Activated CD8-positive, alpha-beta memory T cell treated with anti-CD3 and anti-CD28 coated beads for 36 hours (primary cell): ENCODE measurements around the gene EREG. TPM values are rescaled to one million over a fixed set of nuclear protein-coding genes. Genes with fewer than 3 reads are reported as not detected.
"Not testable (repeated sequence)": the region's sequence is repeated elsewhere in the genome, so short reads cannot be mapped to it uniquely, and the experiment has no call there.

ENCODE experiments used
- CTCF ChIA-PET: fragments of 350-600 bp; sonication (Branson Sonifier 250); formaldehyde crosslinking; loops from one replicate; lab custom pipeline; 2021; ENCODE audit warnings: antibody characterized with exemption; lab: Charles Lee
- POLR2A ChIA-PET: fragments of 350-600 bp; sonication (Branson Sonifier 250); formaldehyde crosslinking; loops from one replicate; lab custom pipeline; 2021; ENCODE audit warnings: antibody characterized with exemption; lab: Charles Lee
- total RNA-seq, 2 experiments: library from RNA; stranded (reverse); gene quantifications; one replicate each; pipeline ENCODE4 v1.2.3, GENCODE V29; 2021

EREG gene
- total RNA-seq, 2 experiments from 2014 or later: not detected

- POLR2A ChIA-PET: no interaction called here
- CTCF ChIA-PET: no interaction called here
Observed at GRCh38 chr4:74379912-74380311, 15.0 kb downstream of the EREG start.

GRCh38 chr4:74385386-74385785 is 20.4 kb downstream of the EREG start:
- CTCF ChIA-PET: no interaction called here
- POLR2A ChIA-PET: no interaction called here

DNA sequence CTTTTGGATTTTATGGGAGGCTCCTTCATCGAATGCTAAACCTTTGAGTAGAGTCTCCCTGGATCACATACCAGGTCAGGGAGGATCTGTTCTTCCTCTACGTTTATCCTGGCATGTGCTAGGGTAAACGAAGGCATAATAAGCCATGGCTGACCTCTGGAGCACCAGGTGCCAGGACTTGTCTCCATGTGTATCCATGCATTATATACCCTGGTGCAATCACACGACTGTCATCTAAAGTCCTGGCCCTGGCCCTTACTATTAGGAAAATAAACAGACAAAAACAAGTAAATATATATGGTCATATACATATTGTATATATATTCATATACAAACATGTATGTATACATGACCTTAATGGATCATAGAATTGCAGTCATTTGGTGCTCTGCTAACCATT is 21.2 kb downstream of the EREG start:
- CTCF ChIA-PET: no interaction called here
- POLR2A ChIA-PET: interaction anchor here (0.7 kb wide), 1 partner anchor 11 kb away, joined by 5 read pairs; no protein-coding TSS in a partner anchor

GRCh38 chr4:74387790-74388189 is 22.8 kb downstream of the EREG start:
- POLR2A ChIA-PET: no interaction called here
- CTCF ChIA-PET: no interaction called here

- ChIA-PET POLR2A (no interaction called here), CTCF (no interaction called here)
Observed at GRCh38 chr4:74389494-74389893, 24.5 kb downstream of the EREG start.

GRCh38 chr4:74390677-74391076 is 25.7 kb downstream of the EREG start:
- CTCF ChIA-PET: no interaction called here
- POLR2A ChIA-PET: no interaction called here

GRCh38 chr4:74391346-74391745 is 26.4 kb downstream of the EREG start:
- ChIA-PET POLR2A (no interaction called here), CTCF (no interaction called here)

GRCh38 chr4:74391890-74392475 is 27.0 kb downstream of the EREG start:
- CTCF ChIA-PET: no interaction called here
- POLR2A ChIA-PET: no interaction called here

- ChIA-PET POLR2A (no interaction called here), CTCF (no interaction called here)
Observed at GRCh38 chr4:74394476-74395136, 29.7 kb downstream of the EREG start.

DNA sequence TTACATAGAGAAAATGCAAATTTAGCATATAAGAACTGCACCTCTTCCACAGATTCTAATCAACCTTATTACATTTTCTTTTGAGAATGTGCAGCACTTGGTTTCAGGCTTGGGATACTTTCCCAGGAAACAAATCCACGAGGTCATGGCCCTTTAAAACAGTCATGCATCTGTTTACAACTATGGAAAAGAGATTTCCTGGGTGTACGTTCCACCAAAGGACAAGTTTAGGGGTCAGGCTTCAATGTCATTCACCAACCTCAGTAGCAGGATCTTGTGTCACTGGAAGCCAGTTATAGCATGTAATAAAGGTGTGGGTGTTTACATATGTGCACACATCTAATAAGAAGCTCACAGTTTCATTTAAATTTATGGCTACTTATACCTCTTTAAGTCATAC is 30.7 kb downstream of the EREG start:
- CTCF ChIA-PET: no interaction called here
- POLR2A ChIA-PET: no interaction called here

- POLR2A ChIA-PET: interaction anchor here (0.6 to 1.2 kb wide), 2 partner anchors 12 to 28 kb away, joined by 3 to 5 read pairs; no protein-coding TSS in a partner anchor
- CTCF ChIA-PET: no interaction called here
Observed at GRCh38 chr4:74397748-74398426, 32.9 kb downstream of the EREG start.

DNA sequence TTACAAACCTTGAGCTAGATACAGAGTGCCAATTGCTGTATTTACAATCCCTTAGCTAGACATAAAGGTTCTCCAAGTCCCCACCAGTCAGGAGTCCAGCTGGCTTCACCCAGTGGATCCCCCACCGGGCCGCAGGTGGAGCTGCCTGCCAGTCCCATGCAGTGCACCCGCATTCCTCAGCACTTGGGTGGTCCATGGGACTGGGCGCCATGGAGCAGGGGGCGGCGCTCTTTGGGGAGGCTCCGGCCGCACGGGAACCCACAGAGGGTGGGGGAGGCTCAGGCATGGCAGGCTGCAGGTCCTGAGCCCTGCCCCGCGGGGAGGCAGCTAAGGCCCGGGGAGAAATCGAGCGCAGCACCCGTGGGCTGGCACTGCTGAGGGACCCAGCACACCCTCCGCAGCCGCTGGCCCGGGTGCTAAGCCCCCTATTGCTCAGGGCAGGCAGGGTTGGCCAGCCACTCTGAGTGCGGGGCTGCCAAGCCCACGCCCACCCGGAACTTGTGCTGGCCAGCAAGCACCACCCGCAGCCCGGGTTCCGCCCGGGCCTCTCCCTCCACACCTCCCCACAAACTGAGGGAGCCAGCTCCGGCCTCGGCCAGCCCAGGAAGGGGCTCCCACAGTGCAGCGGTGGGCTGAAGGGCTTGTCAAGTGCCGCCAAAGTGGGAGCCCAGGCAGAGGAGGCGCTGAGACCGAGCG is 34.1 kb downstream of the EREG start:
- POLR2A ChIA-PET: interaction anchor here (1.2 kb wide), 1 partner anchor 27 kb away, joined by 3 read pairs; no protein-coding TSS in a partner anchor
- CTCF ChIA-PET: not testable (repeated sequence)

DNA sequence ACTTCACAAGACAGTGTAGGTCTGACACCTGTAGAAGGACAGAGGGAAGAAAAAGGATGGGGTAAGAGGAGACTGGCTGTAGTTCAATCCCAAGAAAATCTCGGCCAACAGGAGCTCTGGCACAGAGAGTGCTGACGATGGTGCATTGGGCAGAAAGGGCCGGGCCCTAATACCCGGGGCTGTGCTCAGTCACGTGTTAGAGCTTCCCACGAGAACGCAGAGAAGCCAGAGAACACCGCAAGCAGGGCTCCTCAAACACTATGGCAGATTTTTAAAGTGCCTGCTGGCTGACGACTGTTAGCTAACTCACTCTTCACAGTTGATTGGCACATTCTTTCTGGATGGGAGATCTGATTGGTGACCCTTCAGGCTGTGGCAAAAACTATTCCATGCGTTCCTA is 35.5 kb downstream of the EREG start:
- CTCF ChIA-PET: no interaction called here

DNA sequence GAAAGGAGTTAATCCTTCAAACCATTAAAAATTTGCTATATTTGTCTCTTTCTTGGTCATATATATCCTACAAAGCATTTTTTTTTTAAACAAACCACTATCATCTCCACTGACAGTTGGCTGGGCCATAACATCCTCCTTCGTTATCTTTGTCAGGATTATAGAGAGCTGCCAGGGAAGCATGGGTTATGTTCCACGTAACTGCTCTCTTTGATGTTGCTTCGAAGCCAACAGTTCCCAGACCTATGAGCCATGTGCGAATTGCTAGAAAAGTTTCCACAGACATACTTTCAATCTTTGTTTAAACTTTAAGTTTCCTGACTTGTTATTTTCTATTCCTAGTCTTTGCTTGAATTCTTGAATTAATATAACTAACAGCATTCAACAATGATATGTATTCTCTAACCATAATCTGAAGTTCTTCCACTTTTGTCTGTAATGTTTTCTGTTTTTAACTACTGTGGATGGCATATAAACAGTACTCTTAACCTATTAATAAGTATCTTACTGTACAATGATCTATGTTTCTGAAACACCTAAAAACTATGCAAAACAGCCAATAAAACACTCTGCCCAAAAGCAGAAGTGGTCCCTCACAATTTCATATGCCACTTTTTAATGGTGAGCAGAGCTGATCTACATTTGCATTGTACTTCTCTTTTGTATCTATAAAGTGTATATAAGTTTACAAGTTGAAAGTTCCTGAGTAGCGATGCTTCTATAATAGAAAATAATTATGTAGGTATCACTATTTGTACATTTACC is 37.9 kb downstream of the EREG start:
- CTCF ChIA-PET: no interaction called here
- POLR2A ChIA-PET: no interaction called here

More for the DNA sequence above, 35.5 kb downstream of the EREG start:
- POLR2A ChIA-PET: no interaction called here

DNA sequence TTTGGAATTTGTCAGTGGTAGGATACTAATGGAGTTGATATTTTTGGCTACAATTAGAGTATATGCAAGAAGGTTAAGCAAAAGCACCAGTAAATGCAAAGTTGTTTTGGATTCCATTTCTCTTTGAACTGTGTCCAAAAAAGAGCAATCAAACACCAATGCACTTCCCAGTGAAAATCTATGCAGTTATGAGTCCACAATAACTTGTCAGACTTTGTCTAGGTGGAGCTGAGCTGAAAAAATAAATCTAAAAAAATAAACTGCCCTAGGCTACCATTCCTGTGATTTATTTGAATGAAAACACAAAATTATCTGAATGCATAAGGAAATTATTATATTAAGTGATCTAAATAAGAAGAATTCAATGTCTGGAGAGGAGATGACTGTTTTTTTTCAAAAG is 42.9 kb downstream of the EREG start:
- POLR2A ChIA-PET: no interaction called here
- CTCF ChIA-PET: no interaction called here

DNA sequence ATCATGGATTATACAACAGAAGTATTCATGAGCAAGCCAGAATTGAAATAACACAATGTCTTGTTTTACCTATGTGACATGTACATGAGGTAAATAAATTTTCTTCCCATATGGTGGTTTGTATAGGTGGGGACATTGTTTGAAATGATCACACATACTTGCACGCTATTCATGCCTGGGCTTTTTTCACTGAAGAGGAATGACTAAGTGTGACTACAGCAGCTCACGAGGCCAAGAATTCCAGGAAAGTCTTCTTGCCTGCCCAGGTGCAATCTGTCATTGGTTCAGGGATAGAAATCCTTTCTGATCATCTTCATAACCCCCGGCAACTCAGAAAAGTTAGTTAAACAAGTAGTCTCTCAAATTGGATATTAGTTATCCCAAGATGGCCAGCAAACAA is 43.7 kb downstream of the EREG start:
- CTCF ChIA-PET: no interaction called here
- POLR2A ChIA-PET: no interaction called here

- POLR2A ChIA-PET: no interaction called here
- CTCF ChIA-PET: interaction anchor here (1.5 kb wide), 1 partner anchor 34 kb away, joined by 3 read pairs; the partner anchor contains the start of gene AREG
Observed at GRCh38 chr4:74410272-74410671, 45.3 kb downstream of the EREG start.

GRCh38 chr4:74412225-74412624 is 47.3 kb downstream of the EREG start:
- ChIA-PET CTCF (no interaction called here), POLR2A (no interaction called here)

DNA sequence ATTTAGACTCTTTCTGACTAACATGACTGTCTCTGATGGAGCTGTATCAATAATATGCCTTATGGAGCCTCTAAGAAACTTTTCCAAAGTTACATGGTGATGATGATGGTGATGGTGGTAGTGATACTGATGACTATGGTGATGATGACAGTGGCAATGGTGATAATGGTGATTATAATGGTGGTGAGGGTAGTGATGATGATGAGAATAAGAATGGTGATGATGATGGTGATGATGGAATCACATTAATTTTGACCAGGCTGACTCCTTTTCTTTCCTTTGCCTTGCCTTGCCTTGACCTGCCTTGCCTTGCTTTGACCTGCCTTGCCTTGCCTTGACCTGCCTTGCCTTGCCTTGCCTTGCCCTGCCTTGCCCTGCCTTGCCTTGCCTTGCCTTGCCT is 48.3 kb downstream of the EREG start:
- CTCF ChIA-PET: interaction anchor here (0.5 kb wide), 1 partner anchor 12 kb away, joined by 3 read pairs; no protein-coding TSS in a partner anchor
- POLR2A ChIA-PET: no interaction called here
